ENCODE measurements around the gene ARHGAP22.
"Not testable (repeated sequence)": the region's sequence is repeated elsewhere in the genome, so short reads cannot be mapped to it uniquely, and the experiment has no call there.

The ARHGAP22 gene

DNA sequence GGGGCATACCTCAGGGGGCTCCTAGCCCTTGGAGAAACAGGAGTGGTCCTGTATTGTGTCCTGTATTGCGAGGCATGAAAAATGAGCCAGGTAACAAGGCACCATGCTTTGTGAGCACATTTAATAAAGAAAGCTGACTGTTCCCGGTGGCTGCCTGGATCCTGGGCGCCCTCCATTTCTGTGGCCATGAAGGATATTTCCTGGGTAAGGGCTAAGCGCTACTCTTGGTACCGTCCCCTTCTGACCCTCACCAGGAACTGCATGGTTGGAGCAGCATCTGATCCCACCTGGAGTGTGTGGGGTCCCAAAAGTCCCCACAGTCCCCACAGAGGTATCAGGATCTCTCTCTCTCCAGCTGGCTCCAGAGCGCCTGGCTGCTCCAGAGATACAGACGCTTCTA is 158.9 kb downstream of the ARHGAP22 start:
- DNase-seq, result no peak

DNA sequence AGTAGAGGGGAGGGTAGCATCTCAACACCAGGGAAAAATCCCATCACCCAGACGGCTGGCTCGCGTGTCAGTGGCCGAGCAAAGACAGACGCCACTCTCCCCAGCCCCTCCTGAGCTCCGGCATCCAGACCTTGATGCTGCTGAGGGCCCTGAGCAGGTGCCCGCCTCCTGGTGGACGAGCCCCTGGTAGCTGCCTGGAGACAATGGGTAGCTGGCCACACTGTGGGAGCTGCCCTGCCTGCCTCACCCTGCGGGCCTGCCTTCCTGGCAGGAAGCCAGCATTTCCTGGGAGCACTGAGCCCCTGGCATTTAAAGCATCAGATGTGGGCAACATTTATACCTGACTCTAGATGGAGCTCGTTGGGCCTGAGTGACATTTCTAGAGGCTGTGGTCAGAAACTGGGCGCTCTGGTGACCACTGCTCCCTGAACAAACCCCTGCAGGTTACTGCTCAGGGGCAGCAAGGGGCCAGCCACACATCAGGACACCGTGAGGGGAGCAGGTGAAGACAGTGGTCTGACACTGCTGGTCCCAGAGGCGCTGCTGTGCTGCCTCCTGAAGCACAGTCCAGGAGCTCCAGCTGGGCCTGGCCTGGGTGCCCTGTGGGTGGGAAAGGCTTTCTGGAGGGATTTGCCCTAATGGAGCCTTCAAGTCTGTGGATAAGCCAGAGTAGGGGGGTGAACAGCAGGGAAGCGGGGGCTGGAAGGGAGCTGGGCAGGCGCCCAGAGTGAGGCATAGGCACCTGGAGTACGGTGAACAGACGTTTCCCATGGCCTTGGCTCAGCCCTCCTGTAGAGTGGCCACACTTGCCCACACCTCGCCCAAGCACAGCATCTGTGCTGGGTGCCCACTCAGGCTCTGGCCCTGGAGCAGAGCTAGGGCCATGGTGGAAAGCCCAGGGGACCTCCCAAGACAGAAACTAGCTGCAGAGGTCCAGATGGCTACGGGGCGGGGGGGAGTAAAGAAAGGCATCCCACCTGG is 159.7 kb downstream of the ARHGAP22 start:
- DNase-seq, result no peak

DNA sequence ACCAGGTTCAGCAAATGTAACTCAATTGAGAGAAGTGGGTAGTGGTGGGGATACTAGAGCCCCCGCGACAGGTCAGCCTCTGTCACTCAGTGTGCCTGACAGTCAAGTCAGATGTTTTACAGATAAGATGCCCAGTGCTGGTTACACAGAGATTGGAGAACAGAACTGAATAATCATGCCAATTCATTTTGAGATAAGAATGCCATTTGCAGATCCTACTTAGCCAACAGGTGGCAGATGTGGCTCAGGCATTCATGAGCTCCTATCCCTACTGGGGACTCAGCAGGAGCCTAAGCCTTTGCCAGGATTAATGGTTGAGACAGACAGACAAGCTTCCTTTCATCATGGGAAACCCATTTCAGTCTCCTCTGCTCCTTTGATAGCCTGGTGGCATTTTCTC is 160.6 kb downstream of the ARHGAP22 start:
- DNase-seq, result no peak

DNA sequence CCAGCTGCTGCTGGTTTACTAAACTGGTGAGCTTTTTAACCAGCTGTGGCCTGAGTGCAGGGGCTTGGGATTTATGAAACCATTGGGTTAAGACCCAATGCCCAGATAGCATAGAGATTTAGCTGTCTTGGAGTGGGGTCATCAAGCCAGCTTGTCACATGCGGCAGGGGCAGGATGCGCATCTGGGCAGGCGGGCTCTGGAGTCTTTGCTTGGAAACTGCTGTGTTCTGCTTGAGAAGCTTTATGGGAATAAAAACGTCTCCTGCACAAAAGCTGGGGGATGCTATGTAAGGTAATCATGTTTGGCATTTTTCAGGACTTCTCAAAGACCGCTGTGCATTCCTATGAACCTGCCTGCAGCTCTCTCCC is 162.1 kb downstream of the ARHGAP22 start:
- DNase-seq, result no peak

DNA sequence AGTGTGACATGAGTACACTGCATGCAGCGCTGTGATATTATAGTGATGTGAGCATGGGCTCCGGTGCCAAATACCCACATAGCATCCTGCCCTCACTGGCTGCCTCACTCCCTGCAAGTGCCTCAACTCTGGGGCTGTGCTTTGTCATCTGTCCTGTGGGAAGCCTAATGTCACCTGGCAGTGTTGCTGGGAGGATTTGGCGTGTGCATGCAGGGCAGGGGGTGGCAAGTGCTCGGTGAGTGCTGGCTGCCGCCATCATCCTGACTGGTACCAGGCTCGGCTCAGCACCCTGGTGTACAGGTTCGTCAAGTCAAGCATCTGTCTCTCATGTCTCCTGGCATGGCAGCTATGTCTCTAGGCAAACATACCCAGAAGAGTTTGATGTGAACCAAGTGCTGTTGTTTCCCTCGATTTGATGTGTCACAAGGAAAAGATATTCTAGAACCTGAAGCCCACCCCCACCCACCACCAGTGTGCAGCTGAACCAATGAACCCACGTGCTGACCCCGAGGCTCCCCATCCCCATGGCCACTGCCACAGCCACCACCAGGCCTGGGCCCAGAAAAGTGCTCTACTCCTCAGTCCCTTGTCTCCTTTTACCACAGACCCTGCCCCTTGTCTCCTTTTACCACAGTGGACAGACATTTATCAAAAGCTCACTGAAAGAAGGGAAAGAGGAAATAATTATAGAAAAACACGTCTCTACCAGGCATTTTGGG is 162.6 kb downstream of the ARHGAP22 start:
- no peak for DNase-seq

DNA sequence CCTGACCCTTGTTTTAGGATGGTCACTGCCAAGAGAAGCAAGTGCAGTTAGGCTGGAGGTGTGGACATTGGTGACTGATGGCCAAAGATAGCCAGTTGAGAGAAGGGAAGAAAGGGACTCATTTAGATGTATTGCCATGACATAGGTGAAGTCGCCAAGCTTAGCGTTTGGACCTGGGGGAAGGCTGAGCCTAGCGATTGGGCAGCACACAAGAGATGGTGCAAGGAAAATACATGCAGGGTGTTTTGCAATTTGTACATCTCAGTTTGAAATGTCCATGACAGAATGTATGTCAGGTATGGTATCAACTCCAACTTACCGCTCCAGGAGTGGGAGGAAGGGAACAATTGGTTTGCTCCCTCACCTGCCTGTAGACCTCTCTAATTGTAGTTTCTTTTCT is 164.1 kb downstream of the ARHGAP22 start:
- DNase-seq, result no peak

DNA sequence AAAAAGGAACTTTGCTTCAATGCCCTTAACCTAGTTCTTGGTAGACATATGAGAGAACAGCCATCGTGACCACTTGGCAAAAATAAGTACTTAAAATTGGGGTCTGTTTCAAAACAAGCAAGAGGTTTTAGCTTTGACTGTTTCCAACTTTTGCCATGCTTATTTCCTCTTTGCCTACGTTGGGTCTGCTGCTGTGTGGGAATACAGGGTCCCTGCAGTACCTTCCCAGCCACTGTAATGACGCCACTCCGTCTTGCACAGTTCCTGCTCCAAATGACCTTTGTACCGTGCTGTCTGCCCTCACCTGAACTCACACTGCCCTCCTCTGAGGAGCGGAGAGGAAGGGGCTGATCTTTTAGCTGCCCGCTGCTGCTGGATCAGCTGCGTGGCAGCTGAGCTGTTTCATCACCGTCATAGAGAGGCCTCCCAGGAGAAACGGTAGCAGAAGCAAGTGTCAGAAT is 165.3 kb downstream of the ARHGAP22 start:
- DNase-seq, result no peak

DNA sequence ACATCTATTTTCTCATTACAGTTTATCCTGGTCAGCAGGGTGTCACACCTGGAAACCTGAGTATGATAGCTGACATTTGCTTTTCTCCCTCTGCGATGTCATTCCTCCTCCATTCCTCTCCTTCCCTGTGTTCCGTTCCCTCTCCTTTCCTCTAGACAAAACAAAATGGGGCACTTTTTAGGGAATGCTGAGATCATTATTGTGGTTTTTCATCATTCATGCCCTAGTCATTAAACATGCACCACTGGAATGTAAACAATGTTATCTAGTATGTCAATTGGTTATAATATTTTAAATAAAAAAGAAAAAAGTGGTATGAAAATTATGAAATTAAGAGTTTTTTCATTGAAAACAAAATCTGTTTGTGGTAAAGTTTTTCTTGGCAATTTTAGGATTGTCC is 165.8 kb downstream of the ARHGAP22 start:
- DNase-seq, result no peak

DNA sequence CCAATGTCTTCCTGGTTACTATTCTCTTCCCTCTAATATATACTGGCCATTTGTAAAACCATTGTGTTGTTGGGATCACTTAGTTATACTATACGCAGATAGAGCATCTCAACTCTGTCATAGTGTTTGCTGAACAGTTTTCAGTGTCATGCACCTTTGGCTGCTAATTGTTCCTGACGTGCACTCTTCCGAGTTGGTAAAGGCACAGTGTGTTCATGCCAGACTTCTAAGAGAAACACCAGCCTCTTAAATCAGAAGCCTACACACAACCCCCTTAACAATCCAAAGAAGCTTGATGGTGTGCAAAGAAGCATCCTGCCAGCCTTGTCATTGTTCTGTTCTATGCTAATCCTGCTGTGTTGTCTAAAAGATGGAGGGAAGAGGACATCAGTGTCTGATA is 167.3 kb downstream of the ARHGAP22 start:
- no peak for DNase-seq

DNA sequence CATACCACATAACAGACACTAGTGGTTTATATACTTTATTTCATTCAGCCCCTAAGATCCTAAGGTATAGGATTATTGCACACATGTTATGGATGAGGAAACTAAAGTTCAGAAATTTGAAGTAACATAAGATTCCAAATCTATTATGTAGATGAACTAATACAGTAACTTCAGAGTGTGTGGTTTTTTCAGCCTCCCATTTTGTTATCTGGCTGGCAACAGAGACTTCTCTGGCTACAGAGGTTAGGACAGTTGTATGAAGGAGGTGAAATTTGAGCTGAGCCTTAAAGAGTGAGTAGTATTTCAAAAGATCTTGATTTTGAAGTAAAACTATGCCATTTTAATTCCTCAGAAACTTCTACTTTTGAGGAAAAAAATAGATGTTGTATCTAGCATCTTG is 173.0 kb downstream of the ARHGAP22 start:
- no peak for DNase-seq

DNA sequence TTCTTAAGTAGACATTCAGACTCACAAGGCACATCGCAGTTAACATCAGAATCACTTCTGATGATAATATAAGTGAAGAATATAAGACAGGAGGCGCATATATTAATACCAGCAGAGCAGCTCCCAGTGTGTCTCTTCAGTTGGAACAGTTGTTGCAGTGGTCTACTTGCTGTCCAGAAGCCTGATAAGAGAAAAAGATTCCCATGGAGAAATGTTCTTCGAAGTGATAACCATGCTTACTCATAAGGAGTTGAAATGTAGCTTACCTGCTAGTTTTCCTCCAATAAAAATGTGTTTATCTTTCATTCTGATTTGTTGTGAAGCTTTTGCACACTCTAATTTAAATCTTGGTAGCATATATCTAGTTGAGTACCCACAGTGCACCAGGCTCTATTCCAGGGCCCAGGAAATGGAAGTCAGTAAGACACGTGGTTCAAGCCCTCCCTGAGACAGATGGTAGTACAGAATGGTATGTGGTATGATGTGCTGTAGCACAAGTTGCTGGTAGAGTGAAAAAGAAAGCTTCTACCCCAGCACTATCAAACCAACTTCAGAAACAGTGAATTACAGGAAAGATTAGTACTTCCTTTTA is 174.4 kb downstream of the ARHGAP22 start:
- DNase-seq, result no peak

DNA sequence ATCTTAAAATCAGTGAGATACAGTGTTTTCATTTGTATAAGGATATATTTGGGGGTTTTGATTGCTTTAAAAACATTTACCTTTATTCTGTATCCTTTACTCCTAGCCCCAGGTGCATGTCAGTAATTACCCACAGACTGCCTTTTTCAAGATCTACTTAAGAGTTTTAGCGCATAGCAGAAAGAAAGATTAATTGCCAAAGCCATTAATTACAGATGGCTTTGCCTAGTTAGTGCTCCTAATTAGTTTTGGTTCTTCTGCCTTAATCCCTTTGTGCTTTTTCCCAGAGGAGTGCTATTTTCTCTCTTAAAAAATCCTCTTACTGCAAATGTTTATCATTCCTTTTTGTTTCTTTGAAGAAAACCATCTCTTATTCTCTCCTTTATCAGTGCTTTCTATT is 175.6 kb downstream of the ARHGAP22 start:
- no peak for DNase-seq

DNA sequence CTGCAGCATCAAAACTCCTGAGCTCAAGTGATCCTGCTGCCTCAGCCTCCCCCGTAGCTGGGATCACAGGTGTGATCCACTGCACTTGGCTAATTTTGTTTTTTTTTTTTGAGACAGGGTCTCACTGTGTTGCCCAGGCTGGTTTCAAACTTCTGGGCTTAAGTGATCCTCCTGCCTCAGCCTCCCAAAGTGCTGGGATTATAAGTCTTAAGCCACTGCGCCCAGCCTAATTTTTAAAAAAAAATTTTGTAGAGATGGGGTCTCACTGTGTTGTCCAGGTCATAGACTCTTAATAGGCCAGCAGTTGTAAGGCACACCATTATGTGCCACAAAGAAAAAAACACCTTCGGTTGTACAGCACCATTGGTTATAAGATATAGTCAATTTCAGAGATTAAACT is 176.0 kb downstream of the ARHGAP22 start:
- no peak for DNase-seq

DNA sequence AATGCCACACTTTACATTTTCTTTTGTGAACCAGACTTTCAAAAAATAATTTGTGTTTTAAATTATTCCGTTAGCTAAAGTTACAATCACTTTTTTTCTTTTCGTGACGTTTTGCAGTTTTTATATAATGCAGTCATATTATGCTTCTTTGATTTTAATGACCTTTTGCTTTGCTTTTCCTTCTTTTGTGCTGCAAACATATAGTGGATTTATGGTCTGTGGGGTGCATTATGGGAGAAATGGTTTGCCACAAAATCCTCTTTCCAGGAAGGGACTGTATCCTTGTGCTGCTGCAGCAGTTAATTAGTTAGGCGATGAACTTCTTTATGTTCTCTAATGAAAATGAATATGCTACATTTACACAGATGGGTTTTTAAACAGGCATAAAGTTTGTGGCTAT is 181.0 kb downstream of the ARHGAP22 start:
- DNase-seq, result no peak

DNA sequence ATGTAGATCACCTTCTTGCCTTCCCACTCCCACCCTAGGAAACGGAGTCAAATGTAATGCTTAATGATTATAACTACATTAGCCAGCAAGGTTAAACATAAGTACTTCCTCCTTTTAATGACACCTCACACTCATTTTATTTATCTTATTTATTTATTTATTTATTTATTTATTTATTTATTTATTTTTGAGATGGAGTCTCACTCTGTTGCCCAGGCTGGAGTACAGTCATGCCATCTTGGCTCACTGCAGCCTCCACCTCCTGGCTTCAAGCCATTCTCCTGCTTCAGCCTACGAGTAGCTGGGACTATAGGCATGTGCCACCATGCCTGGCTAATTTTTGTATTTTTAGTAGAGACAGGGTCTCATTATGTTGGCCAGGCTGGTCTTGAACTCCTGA is 183.0 kb downstream of the ARHGAP22 start:
- DNase-seq, result not testable (repeated sequence)

DNA sequence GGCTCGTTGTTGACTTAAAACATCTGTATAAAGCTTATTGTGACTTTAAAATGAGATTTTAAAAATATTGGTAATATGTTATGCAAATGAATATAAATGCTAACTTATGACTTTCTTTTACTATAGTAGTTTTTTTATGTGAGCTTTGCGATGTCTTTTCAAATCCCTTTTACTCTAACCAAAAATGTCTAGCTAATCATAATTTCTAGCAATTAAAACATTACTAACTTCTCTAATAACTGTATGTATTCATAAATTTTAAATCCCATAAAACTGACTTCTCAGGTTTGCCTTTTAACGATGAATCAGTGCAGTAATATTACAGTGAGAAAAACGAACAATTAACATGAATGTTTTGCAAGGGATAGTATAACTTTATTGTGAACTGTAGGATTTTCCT is 185.2 kb downstream of the ARHGAP22 start:
- DNase-seq, result no peak

DNA sequence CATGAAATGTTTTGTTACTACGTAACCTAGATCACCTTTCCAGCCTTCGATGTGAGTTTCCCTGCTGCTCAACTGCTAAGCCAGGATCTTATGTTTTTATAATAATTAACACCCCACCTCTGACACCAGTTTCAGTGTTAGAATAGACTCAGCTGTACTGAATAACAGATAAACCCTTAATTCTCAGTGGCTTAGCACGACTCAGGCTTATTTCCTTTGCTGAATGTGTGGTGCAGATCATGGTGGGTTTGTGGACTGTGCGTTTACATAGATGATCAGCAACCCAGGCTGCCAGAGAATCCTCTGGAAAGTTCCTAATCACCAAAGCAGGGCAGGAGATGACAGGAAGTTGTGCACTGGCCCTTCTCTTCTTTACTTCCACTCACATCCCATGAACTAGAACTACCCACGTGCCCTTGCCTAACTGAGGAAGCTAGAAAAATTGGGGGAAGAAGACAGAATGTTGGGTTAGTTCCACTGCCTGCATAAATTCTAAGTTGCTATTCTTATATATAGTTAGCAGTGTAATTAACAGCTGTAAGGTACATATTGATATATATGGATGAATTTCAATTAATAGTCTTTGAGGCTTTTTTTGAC is 186.6 kb downstream of the ARHGAP22 start:
- no peak for DNase-seq

DNA sequence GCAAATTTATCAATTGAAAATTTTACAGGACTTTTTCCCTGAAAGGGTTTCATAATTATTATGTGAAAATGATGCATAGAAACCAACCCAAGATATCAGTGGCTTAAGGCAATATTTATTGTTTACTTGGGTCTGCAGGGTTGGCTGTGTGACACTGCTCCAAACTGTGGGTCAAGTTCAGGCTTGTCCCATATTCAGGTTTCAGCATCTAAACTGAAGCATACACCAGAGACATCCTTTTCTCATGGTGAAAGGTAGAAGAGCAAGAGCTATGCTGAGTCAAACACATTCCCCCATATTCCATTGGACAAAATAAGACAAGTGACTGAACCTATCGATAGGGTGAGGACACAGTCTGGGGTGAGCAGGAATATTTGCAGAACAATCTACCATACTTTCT is 187.5 kb downstream of the ARHGAP22 start:
- no peak for DNase-seq

DNA sequence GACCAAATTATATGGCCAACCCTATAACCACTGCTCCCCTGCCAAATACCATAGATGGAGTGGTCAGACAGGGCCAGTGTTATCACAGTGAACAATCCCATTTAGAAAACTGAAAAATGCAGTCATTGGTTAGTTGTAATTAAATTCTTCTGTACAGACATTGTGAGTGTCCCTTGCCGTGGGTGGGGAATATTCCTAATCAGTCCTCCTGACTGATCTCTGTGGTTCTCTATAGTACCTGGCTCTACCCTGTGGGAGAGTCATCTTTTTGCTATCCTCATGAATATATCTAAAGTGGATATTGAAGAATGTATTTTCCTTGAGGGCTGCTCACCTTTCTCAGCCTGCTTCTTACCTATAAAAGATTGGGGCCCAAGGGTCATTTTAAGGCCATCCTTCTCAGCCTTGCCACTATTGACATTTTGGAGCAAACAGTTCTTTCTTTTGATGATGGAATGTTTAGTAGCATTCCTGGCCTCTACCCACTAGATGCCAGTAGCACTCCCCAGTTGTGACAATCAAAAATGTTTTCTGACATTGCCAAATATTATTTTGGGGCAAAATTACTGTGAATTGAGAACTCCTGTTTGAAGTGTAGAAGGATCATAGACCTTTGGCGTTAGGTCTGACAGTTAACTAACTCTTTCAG is 188.2 kb downstream of the ARHGAP22 start:
- DNase-seq, result no peak

DNA sequence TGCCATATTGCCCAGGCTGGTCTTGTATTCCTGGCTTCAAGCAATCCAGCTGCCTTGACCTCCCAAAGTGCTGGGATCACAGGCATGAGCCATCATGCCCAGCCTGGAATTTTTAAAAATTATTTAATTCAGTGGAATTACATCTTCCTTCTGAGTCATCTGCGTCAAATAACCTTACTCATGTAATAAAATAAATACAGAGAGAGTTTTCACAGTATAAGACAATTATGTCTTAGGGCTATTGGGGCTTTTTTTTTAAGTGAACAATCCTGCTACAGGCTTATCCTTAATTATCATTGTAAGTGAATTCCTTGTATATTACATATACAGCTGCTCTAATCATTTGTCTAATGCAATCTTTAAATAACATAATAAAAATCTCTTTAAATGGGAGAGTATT is 190.1 kb downstream of the ARHGAP22 start:
- no peak for DNase-seq

DNA sequence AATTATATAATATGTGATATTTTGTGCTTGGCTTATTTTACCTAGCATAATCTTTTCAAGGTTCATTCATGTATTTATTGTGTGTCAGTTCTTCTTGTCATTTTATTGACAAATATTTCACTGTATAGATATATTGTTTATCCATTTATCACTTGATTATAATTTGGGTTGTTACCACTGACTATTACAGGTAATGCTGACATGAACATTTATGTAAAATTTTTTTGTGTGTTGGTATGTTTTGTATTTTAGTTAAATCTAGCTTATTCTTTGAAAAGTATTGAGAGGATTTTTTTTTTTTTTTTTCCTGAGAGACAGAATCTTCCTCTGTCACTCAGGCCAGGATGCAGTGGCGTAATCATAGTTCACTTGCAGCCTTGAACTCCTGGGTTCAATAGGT is 190.7 kb downstream of the ARHGAP22 start:
- DNase-seq, result no peak

DNA sequence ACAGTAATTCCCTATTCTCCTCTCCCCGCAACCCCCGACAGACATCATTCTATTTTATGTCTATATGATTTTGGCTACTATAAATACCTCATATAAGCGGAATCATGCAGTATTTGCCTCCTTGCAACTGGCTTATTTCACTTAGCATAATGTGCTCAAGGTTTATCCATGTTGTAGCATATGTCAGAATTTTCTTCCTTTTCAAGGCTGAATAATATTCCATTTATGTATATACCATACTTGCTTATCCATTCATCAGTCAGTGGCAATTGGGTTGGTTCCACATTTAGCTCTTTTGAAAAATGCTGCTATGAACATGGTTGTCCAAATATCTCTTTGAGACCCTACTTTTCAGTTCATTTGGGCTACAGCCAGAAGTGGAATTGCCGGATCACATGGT is 191.9 kb downstream of the ARHGAP22 start:
- no peak for DNase-seq

DNA sequence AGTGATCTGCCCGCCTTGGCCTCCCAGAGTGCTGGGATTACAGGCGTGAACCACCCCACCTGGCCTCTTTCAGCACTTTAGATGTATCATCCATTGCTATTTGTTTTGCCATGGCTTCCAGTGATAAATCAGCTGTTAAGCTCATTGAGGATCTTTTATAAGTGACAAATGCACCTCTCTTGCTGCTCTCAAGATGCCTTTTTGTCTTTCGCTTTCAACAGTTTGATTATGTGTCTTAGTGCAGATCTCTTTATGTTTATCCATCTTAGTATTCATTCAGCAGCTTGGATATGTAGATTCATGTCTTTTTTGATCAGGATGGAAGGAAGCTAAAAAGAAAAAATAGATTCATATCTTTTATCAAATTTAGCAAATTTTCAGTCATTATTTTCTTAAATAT is 192.8 kb downstream of the ARHGAP22 start:
- DNase-seq, result no peak
